SK-N-SH treated with all-trans-retinoic acid at 6 μM for 48 hours (cell line): Measurements from ENCODE around the gene PHETA1.

Experiments used
- ATAC-seq: fragments of 200-7000 bp; cut with Tn5 transposase; 3 replicates; pipeline ENCODE4 v1.9.1; 2020; ENCODE audit warnings: mild to moderate bottlenecking, moderate library complexity
- ARNTL ChIP-seq: fragments of 450-650 bp; formaldehyde crosslinking; IDR thresholded peaks from 2 replicates; pipeline ENCODE4 v1.5.0; 2020; ENCODE audit warnings: low read depth, mild to moderate bottlenecking, moderate library complexity, borderline replicate concordance
- BACH2 ChIP-seq: fragments of 250-450 bp; sonication (Bioruptor Pico); IDR thresholded peaks from 2 replicates; pipeline ENCODE4 v1.9.0; 2021; ENCODE audit warnings: mild to moderate bottlenecking, borderline replicate concordance
- CREB5 ChIP-seq: fragments of 250-450 bp; sonication (Bioruptor Pico); IDR thresholded peaks from 2 replicates; pipeline ENCODE4 v1.5.1; 2020; ENCODE audit warnings: low read depth, mild to moderate bottlenecking, moderate library complexity
- CSDC2 ChIP-seq: fragments of 250-450 bp; sonication (Bioruptor Pico); IDR thresholded peaks from 2 replicates; pipeline ENCODE4 v1.5.0; 2020; ENCODE audit warnings: mild to moderate bottlenecking, moderate library complexity
- CSRNP3 ChIP-seq: fragments of 250-450 bp; sonication (Bioruptor Pico); IDR thresholded peaks from 2 replicates; pipeline ENCODE4 v1.5.1; 2021; ENCODE audit warnings: mild to moderate bottlenecking, moderate library complexity
- GLIS3 ChIP-seq: fragments of 250-450 bp; sonication (Bioruptor Pico); IDR thresholded peaks from 2 replicates; pipeline ENCODE4 v1.5.0; 2020; ENCODE audit warnings: mild to moderate bottlenecking, moderate library complexity
- ISL1 ChIP-seq: fragments of 250-450 bp; sonication (Bioruptor Pico); IDR thresholded peaks from 2 replicates; pipeline ENCODE4 v2.1.2; 2022; ENCODE audit warnings: mild to moderate bottlenecking, moderate library complexity
- OSR1 ChIP-seq: fragments of 250-450 bp; sonication (Bioruptor Pico); IDR thresholded peaks from 2 replicates; pipeline ENCODE4 v1.8.0; 2022; ENCODE audit warnings: moderate library complexity, mild to moderate bottlenecking, inconsistent platforms
- PATZ1 ChIP-seq: fragments of 250-450 bp; sonication (Bioruptor Pico); IDR thresholded peaks from 2 replicates; pipeline ENCODE4 v1.8.0; 2020; ENCODE audit warnings: mild to moderate bottlenecking, moderate library complexity, borderline replicate concordance
- POU6F1 ChIP-seq: fragments of 250-450 bp; sonication (Bioruptor Pico); IDR thresholded peaks from 2 replicates; pipeline ENCODE4 v1.8.0; 2021; ENCODE audit warnings: low read depth, mild to moderate bottlenecking, moderate library complexity, borderline replicate concordance
- PPARA ChIP-seq: fragments of 250-450 bp; sonication (Bioruptor Pico); IDR thresholded peaks from 2 replicates; pipeline ENCODE4 v1.5.0; 2020; ENCODE audit warnings: mild to moderate bottlenecking, borderline replicate concordance
- RARB ChIP-seq: fragments of 250-450 bp; sonication (Bioruptor Pico); IDR thresholded peaks from 2 replicates; pipeline ENCODE4 v1.8.0; 2021; ENCODE audit warnings: mild to moderate bottlenecking, moderate library complexity
- SNAI2 ChIP-seq: fragments of 250-450 bp; sonication (Bioruptor Pico); IDR thresholded peaks from 2 replicates; pipeline ENCODE4 v1.5.0; 2020; ENCODE audit warnings: mild to moderate bottlenecking, moderate library complexity
- TCF4 ChIP-seq: fragments of 250-450 bp; sonication (Bioruptor Pico); IDR thresholded peaks from 2 replicates; pipeline ENCODE4 v1.8.0; 2021; ENCODE audit warnings: mild to moderate bottlenecking, moderate library complexity, borderline replicate concordance
- TSHZ2 ChIP-seq: fragments of 250-450 bp; sonication (Bioruptor Pico); IDR thresholded peaks from 2 replicates; pipeline ENCODE4 v1.5.0; 2020; ENCODE audit warnings: mild to moderate bottlenecking, moderate library complexity
- ZFP30 ChIP-seq: fragments of 450-650 bp; formaldehyde crosslinking; IDR thresholded peaks from 2 replicates; pipeline ENCODE4 v1.5.0; 2022; ENCODE audit warnings: mild to moderate bottlenecking, moderate library complexity
- ZNF70 ChIP-seq: fragments of 450-650 bp; formaldehyde crosslinking; IDR thresholded peaks from 2 replicates; pipeline ENCODE4 v1.5.0; 2020; ENCODE audit warnings: mild to moderate bottlenecking, moderate library complexity
- ZNF8 ChIP-seq: fragments of 450-650 bp; formaldehyde crosslinking; IDR thresholded peaks from 2 replicates; pipeline ENCODE4 v1.5.0; 2020; ENCODE audit warnings: mild to moderate bottlenecking, moderate library complexity

PHETA1 gene

GRCh38 chr12:111410431-111411184 lies 41.7 kb upstream of the PHETA1 start:
- 0 out of 2 replicates have a peak, but pooled peaks have one; percentile 40 for TF ChIP-seq CSDC2 (CRISPR knock-in tag)
- TF ChIP-seq BACH2 (CRISPR knock-in tag): no peak
- TF ChIP-seq, all 23 proteins: peak for 1

GRCh38 chr12:111409780-111410430 lies 41.0 kb upstream of the PHETA1 start:
- peak; percentile 11 for ATAC-seq
- TF ChIP-seq ZNF8 (CRISPR knock-in tag) (no peak), PATZ1 (CRISPR knock-in tag) (peak; percentile 45; the same call in 1 of the 2 replicates), ZFP30 (CRISPR knock-in tag) (no peak)

More at GRCh38 chr12:111410431-111411184, 41.7 kb upstream of the PHETA1 start:
- peak; percentile 10 for ATAC-seq

- TF ChIP-seq ZNF8 (CRISPR knock-in tag): no peak
- TF ChIP-seq GLIS3: no peak
- no peak for TF ChIP-seq RARB
- TF ChIP-seq CREB5: no peak
- no peak for TF ChIP-seq ISL1 (CRISPR knock-in tag)
- no peak for TF ChIP-seq PATZ1 (CRISPR knock-in tag)
- TF ChIP-seq BACH2 (CRISPR knock-in tag): no peak
- TF ChIP-seq ARNTL (CRISPR knock-in tag): no peak
- TF ChIP-seq SNAI2: no peak
- TF ChIP-seq TSHZ2 (CRISPR knock-in tag): no peak
- no peak for TF ChIP-seq ZFP30 (CRISPR knock-in tag)
- TF ChIP-seq ZNF70: no peak
- no peak for TF ChIP-seq CSRNP3 (CRISPR knock-in tag)
- no peak for TF ChIP-seq CSDC2 (CRISPR knock-in tag)
- no peak for TF ChIP-seq TCF4 (CRISPR knock-in tag)
- TF ChIP-seq PPARA (CRISPR knock-in tag): no peak
- TF ChIP-seq OSR1 (CRISPR knock-in tag): no peak
- TF ChIP-seq POU6F1 (CRISPR knock-in tag): no peak
- TF ChIP-seq, all 23 proteins: peak for 0
- peak; percentile 10 for ATAC-seq
Observed at GRCh38 chr12:111409403-111409779, 40.5 kb upstream of the PHETA1 start.
